Measurements from ENCODE around the gene PDE6A.
"Not testable (repeated sequence)": the region's sequence is repeated elsewhere in the genome, so short reads cannot be mapped to it uniquely, and the experiment has no call there.

The PDE6A gene

GRCh38 chr5:149859746-149860145, 84.8 kb downstream of the PDE6A start:
- H3K4me3 ChIP-seq (replicated peaks; ENCODE audit: low read depth, low read length) = no peak overlapping the region
- no peak for DNase-seq (ENCODE audit: extremely low read depth, low read depth)
- TF ChIP-seq CTCF (IDR thresholded peaks at IDR 0.05; ENCODE audit: low read depth, low read length, missing control alignments) = no peak

- DNase-seq (ENCODE audit: extremely low read depth, low read depth); H3K4me3 ChIP-seq (replicated peaks; ENCODE audit: low read depth, low read length): not testable (repeated sequence)
Measured at GRCh38 chr5:149858481-149858880, 86.1 kb downstream of the PDE6A start.

- DNase-seq (ENCODE audit: extremely low read depth, low read depth) = no peak
- TF ChIP-seq CTCF (IDR thresholded peaks at IDR 0.05; ENCODE audit: low read depth, low read length, missing control alignments) = no peak
- no peak overlapping the region for H3K4me3 ChIP-seq (replicated peaks; ENCODE audit: low read depth, low read length)
Measured at GRCh38 chr5:149857499-149857898, 87.1 kb downstream of the PDE6A start.

GRCh38 chr5:149855366-149855765, 89.2 kb downstream of the PDE6A start:
- DNase-seq (ENCODE audit: extremely low read depth, low read depth) = no peak
- no peak overlapping the region for H3K4me3 ChIP-seq (replicated peaks; ENCODE audit: low read depth, low read length)
- no peak for TF ChIP-seq CTCF (IDR thresholded peaks at IDR 0.05; ENCODE audit: low read depth, low read length, missing control alignments)

GRCh38 chr5:149854866-149855265, 89.7 kb downstream of the PDE6A start:
- TF ChIP-seq CTCF (IDR thresholded peaks at IDR 0.05; ENCODE audit: low read depth, low read length, missing control alignments) = no peak
- H3K4me3 ChIP-seq (replicated peaks; ENCODE audit: low read depth, low read length) = no peak overlapping the region
- DNase-seq (ENCODE audit: extremely low read depth, low read depth) = no peak

GRCh38 chr5:149853701-149854100, 90.9 kb downstream of the PDE6A start:
- no peak for DNase-seq (ENCODE audit: extremely low read depth, low read depth)
- no peak for TF ChIP-seq CTCF (IDR thresholded peaks at IDR 0.05; ENCODE audit: low read depth, low read length, missing control alignments)
- no peak overlapping the region for H3K4me3 ChIP-seq (replicated peaks; ENCODE audit: low read depth, low read length)

- no peak for TF ChIP-seq CTCF (IDR thresholded peaks at IDR 0.05; ENCODE audit: low read depth, low read length, missing control alignments)
- no peak for DNase-seq (ENCODE audit: extremely low read depth, low read depth)
- no peak overlapping the region for H3K4me3 ChIP-seq (replicated peaks; ENCODE audit: low read depth, low read length)
Measured at GRCh38 chr5:149853331-149853648, 91.3 kb downstream of the PDE6A start.
